DMS153 treated with DMSO at 0.1 percent for 48 hours (cell line): ENCODE results near the gene ARF3.
A peak's percentile ranks its signal among the peaks of the same experiment; 100 is the strongest.

Source experiments
- DNase-seq: peaks from one replicate; lab custom pipeline; 2025; ENCODE audit not compliant: unreplicated experiment; lab: John Stamatoyannopoulos, UW

ARF3 gene

DNA sequence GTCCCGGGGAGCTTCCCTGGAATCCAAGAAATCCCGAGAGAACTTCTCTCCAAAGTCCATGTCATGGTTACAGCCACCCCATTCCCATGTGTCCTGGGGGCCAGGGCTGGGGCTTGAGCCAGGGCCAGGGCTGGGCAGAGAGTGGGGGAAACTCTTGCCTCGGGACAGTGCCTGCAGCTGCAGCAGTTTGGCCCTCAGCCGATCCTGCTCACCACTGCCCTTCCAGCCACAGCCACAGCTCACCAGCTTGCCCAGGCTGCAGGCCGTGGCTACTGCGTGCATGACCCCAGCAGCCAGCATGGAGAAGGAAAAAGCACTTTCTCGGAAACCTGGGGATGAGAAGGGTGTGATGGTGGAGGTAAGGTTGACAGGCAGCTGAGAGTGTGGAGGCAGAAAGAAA lies 10.7 kb upstream of the ARF3 start:
- DNase-seq = no peak

- no peak for DNase-seq
Measured at GRCh38 chr12:48966177-48966895, 9.0 kb upstream of the ARF3 start.

- DNase-seq = no peak
Measured at GRCh38 chr12:48965298-48965838, 8.1 kb upstream of the ARF3 start.

GRCh38 chr12:48961801-48962200 lies 4.5 kb upstream of the ARF3 start:
- no peak for DNase-seq

- DNase-seq = no peak
Measured at GRCh38 chr12:48961331-48961730, 4.0 kb upstream of the ARF3 start.

- DNase-seq = no peak
Measured at GRCh38 chr12:48960834-48961233, 3.5 kb upstream of the ARF3 start.

DNA sequence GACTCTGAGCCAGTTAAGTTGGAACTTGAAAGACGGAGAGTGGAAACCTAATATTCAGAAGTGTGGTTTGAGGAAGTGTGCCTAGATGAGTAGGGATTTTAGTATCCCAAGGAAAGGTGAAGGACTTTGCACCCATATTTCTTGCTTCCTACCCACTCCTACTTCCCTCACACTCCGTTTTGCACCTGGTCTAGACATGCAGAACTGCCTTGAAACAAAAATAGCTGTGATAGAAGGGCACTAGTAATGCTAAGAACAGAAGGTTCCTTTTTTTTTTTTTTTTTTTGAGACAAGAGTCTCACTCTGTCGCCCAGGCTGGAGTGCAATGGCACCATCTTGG lies 732 bp upstream of the ARF3 start:
- no peak for DNase-seq

DNA sequence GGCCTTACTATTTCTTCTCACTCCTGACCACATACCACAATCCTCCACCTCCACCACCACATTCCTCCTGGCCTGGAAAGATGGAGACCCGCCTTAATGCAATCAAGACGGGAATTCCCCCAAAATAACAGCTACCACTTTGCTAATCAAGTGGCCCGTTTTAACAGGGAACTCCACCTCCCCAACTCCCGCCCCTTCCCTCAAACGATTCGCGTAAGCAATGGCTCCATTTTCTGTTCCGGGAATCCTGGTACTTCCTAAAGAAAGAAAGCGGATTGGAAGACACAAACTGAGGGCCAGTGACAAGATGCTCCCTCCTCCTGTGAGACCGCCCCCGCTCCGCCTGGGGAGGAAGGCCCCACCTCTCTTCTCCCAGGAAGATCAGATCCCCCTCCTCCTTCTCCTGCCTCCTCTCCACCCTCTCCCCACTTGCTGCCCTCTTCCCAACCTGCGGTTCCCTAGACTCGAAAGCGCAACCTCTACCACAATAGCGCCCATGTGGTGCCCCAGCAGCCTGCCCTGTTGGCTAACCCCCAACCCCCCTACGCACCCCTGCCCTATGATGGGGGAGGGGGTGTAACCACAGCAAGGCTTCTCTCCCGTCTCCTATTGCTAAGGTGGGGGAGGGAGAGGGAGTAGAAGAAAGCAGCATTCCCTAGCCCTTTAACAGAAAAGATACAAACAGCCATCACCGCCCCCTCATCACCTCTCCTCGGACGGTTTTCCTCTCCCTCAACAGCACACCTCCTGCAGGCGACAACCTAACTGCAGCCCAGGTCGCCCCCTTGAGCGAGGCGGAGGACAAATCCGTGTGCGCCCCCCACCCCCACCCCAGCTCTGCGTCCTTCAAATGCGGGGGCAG lies 777 bp downstream of the ARF3 start:
- DNase-seq = peak; percentile 37

DNA sequence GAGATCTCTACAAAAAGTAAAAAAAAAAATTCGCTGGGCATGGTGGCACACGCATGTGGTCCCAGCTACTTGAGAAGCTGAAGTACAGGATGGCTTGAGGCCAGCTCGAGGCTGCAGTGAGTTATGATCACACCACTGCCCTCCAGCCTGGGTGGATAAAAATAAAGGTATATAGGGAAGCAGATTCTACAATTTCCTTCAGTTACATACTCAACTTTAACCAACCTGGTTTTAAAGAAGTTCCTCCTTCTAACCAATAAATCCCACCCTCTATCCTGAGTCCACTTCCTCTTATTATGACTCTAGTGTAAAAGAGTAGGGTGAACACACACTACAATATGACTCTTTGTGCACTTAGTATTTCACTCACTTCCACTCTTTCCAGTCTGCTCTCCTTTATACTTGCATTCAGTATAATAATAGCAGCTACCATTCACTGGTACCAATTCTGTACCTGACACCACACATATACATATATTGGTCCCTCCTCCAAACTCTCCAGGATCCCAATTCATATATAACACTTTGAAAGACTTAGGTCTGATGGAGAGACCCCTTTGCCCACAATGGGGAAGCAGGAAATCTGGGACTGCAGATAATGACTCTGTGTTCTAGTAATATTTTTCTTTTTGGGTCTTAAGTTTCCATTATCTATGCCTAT lies 2.3 kb downstream of the ARF3 start:
- DNase-seq = no peak

DNA sequence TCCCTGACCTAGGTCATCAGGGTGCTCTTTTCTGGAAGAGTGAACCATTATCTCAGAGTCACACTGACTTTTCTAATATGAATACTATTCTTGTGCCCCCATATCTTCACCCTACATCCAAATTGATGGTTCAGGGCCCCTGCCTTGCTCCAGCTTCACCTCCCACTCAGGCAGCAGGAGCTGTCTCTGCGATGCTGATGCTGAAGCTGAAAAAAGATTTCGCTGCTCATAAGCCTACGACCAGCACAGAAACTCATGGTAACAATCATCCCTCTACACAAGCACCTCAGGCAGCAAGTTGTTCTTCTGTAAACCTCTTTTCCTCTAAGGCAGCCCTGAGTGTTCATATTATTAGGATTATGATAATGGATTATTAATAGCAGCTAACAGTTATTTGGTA lies 3.2 kb downstream of the ARF3 start:
- no peak for DNase-seq

- no peak for DNase-seq
Measured at GRCh38 chr12:48952691-48953090, 4.6 kb downstream of the ARF3 start.

- no peak for DNase-seq
Measured at GRCh38 chr12:48947727-48948126, 9.6 kb downstream of the ARF3 start.

DNA sequence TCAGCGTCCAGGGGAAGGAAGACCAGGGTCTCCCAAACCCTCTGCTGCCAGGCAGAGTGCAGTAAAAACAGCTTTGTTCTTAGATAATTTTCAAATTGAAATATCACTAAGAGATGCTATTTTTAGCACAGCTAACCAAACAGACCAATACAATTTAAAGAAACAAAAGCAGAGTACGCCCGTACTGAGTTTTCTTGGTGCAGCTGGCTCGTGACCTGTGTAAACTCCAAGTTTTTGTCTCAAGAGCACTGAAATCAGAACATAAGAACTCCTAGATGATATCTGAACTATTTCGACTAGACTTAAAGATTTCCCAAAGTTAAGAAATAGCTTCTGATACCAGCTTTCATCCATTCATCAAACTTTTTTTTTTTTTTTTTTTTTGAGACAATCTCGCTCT lies 10.3 kb downstream of the ARF3 start:
- no peak for DNase-seq

DNA sequence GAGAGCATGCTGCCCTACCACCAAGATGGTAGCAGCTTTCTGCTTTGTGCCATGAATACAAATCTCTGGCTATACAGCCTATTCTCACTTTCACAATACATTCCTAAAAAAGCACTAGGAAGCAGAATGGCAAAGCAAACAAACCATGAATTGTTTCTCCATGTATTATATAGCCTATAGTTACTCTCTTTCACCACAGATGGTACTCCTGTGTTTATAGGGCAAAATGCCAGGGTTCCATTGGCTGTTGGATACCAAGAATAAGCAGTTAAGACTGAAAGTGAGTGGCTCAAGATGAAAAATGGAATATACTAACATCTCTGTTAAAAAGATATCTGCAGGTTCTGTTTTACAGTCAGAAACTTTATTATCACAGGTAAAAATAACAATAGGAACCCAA lies 11.1 kb downstream of the ARF3 start:
- peak; percentile 12 for DNase-seq

GRCh38 chr12:48943221-48943620 lies 14.1 kb downstream of the ARF3 start:
- no peak for DNase-seq

DNA sequence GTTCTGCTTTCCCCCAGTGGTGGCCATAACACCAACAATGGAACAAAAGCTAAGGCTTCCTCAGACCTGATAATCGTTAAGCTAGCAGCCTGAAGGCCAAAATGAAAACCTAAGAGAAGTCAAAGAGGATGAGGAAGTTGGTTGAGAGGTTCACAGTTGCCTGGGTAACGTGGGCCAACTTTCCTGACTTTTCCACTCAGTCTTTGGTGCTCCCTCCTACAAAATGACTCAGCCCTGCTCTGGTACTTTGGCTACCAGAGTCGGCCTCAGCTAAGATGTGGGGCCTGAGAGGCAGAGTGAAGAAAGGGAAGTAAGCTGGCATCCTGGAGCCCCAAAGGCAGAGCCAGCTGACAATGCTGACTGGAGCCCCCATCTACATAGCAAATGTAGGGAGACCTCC lies 17.1 kb downstream of the ARF3 start:
- DNase-seq = no peak

- DNase-seq = no peak
Measured at GRCh38 chr12:48938805-48939204, 18.5 kb downstream of the ARF3 start.

DNA sequence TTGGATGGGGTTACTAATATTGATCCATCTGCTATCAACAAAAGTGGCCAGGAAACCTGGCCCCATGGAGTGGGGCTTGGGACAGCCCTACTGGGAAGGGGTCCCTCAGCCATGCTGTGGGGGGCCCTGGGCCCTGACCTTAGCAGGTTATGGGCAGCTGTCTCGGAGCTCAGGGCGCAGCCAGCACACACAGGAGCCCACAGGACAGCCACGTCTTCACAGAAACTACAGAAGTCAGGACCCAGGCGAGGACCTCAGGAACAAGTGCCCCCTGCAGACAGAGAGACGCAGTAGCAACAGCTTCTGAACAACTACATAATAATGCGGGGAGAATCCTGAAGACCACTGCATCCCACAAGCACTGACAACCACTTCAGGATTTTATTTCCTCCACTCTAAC lies 20.1 kb downstream of the ARF3 start:
- no peak for DNase-seq

- peak; percentile 34 for DNase-seq
Measured at GRCh38 chr12:48936379-48936979, 20.8 kb downstream of the ARF3 start.

DNA sequence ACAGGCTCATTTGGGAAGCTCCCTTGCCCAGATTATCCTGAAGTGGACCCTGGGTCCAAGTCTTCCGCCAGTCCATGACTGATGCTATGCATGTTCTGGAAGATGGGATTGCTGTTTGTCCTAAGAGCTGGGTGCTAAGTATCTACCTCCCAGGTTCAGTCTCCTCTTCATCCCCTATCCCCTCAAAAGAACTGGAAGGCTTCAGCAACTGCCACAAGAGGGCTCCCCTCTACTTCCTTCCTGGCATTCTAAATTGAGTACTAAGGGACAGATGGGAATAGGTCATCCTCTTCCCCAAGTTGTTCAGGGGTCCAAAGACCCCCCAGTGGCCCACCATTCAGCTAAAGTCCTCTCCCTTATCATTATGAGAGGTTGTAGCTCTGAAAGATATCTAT lies 23.0 kb downstream of the ARF3 start:
- no peak for DNase-seq

GRCh38 chr12:48933664-48934311 lies 23.5 kb downstream of the ARF3 start:
- no peak for DNase-seq
